Measurements from ENCODE around the gene GTF2E1.
"Not testable (repeated sequence)": the region's sequence is repeated elsewhere in the genome, so short reads cannot be mapped to it uniquely, and the experiment has no call there.

Gene GTF2E1

DNA sequence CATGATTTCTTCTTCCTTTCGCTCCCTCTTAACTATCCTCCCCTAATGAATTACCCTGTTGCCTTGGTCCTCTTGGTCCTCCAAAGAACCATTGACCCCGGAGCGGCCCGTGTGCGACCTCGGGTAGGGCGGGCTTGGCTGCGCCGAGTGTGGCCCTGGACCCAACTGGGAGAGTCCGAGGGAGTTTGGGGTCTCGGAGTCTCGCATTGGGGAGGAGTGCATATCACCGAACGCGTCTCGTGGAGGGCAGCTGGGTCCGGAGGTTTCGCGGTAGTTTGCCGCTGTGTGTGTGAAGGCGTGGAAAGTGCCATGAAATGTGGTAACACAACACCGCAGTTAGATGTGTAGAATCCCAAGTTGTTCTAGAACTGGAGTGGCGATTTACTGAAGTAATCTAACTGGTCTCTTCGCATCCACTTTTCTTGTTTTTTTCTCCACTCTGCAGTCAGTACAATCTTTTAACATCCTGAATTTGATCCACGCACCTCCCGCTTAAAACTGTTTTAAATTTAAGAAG, 363 bp downstream of the GTF2E1 start:
- Mint-ChIP-seq H3K9me3 (no peaks in the 10 kb centered on the region), H3K4me1 (peaks cover 39% of the 10 kb centered on the region), H3K27ac (peak overlapping the region; percentile 91), H3K27me3 (no peaks in the 10 kb centered on the region), H3K36me3 (peaks cover 3% of the 10 kb centered on the region), H3K4me3 (peak overlapping the region; percentile 93)

- Mint-ChIP-seq H3K9me3 (no peaks in the 10 kb centered on the region), H3K4me3 (peak overlapping the region; percentile 93), H3K4me1 (peaks cover 39% of the 10 kb centered on the region), H3K36me3 (peaks cover 3% of the 10 kb centered on the region), H3K27me3 (no peaks in the 10 kb centered on the region), H3K27ac (peak overlapping the region; percentile 91)
Measured at GRCh38 chr3:120743556-120744195, 1.1 kb downstream of the GTF2E1 start.

DNA sequence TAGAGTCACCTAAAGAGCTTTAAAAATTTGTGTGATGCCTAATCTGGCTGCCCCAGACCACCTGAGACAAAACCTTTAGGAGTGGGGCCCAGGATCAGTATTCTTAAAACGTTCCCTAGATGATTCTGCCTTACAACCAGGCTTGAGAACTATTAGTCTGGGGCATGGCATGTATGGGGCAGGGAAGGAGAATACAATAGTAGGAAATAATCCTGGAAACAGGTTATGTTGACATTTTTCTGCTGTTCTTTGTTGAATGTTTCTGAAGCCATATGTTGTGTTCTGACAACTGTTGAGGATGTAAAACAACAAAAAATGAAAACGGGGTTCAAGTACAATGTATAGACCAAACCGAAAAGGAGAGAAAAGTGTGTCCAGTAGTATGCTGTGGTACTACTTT, 2.9 kb downstream of the GTF2E1 start:
- peaks cover 45% of the 10 kb centered on the region for H3K4me1 Mint-ChIP-seq
- H3K27ac Mint-ChIP-seq, result no peak overlapping the region
- H3K27me3 Mint-ChIP-seq, result no peaks in the 10 kb centered on the region
- H3K36me3 Mint-ChIP-seq, result peaks cover 6% of the 10 kb centered on the region
- H3K4me3 Mint-ChIP-seq, result no peak overlapping the region
- H3K9me3 Mint-ChIP-seq, result no peaks in the 10 kb centered on the region

DNA sequence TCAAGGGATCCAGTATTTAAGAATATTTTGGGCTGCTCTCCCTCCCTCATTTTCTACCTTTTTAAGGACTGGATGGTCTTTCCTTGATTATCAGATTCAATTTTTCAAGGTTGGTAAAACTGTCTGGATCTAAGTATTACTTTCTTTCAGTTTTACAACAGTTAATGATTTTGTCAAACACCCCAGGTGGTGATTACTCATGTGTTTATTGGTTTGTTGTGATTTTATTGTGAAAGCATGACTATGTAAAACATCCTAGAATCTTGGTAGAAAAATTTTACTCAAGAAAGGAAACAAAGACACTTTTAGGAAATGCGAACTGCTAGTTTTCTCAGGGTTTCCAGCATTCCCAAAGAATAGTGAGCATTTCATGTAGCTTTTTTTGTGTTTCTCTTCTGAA, 7.3 kb downstream of the GTF2E1 start:
- no peaks in the 10 kb centered on the region for H3K27me3 Mint-ChIP-seq
- H3K4me1 Mint-ChIP-seq, result peaks cover 48% of the 10 kb centered on the region
- no peak overlapping the region for H3K27ac Mint-ChIP-seq
- no peaks in the 10 kb centered on the region for H3K9me3 Mint-ChIP-seq
- H3K4me3 Mint-ChIP-seq, result no peak overlapping the region
- peaks cover 30% of the 10 kb centered on the region for H3K36me3 Mint-ChIP-seq

GRCh38 chr3:120752230-120752629, 9.7 kb downstream of the GTF2E1 start:
- Mint-ChIP-seq H3K36me3 (peaks cover 41% of the 10 kb centered on the region), H3K4me1 (peaks cover 49% of the 10 kb centered on the region), H3K27ac (no peak overlapping the region), H3K27me3 (no peaks in the 10 kb centered on the region), H3K4me3 (no peak overlapping the region), H3K9me3 (no peaks in the 10 kb centered on the region)

- Mint-ChIP-seq H3K4me3 (no peak overlapping the region), H3K4me1 (peaks cover 50% of the 10 kb centered on the region), H3K36me3 (peaks cover 42% of the 10 kb centered on the region), H3K27ac (no peak overlapping the region), H3K9me3 (no peaks in the 10 kb centered on the region), H3K27me3 (no peaks in the 10 kb centered on the region)
Measured at GRCh38 chr3:120752865-120753264, 10.3 kb downstream of the GTF2E1 start.

GRCh38 chr3:120753810-120754209, 11.3 kb downstream of the GTF2E1 start:
- Mint-ChIP-seq H3K27ac (no peak overlapping the region), H3K4me1 (peaks cover 52% of the 10 kb centered on the region), H3K4me3 (no peak overlapping the region), H3K36me3 (peaks cover 44% of the 10 kb centered on the region), H3K9me3 (no peaks in the 10 kb centered on the region), H3K27me3 (no peaks in the 10 kb centered on the region)

DNA sequence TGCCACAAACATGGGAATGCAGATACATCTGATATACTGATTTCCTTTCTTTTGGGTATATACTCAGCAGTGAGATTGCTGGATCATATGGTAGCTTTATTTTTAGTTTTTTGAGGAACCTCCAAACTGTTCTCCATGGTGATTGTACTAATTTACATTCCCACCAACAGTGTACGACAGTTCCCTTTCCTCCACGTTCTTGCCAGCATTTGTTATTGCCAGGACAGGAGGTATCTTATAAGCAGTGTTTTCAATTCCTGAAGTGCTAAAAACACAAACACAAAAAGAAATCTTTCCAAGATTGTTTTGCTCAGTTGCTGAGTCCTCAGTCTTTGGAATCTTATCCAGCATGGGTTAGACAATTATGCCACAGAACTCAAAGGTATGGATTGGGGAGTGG, 13.5 kb downstream of the GTF2E1 start:
- Mint-ChIP-seq H3K27ac (no peak overlapping the region), H3K4me3 (no peak overlapping the region), H3K36me3 (peaks cover 45% of the 10 kb centered on the region), H3K4me1 (peaks cover 65% of the 10 kb centered on the region), H3K9me3 (no peaks in the 10 kb centered on the region), H3K27me3 (no peaks in the 10 kb centered on the region)

DNA sequence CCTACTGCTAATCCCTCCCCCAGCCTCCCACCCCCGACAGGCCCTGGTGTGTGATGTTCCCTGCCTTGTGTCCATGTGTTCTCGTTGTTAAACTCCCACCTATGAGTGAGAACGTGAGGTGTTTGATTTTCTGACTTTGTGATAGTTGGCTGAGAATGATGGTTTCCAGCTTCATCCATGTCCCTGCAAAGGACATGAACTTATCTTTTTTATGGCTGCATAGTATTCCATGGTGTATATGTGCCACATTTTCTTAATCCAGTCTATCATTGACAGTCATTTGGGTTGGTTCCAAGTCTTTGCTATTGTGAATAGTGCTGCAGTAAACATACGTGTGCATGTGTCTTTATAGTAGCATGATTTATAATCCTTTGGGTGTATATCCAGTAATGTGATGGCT, 16.0 kb downstream of the GTF2E1 start:
- Mint-ChIP-seq H3K36me3 (peaks cover 39% of the 10 kb centered on the region), H3K4me1 (peaks cover 67% of the 10 kb centered on the region)
- not testable (repeated sequence) for H3K9me3 Mint-ChIP-seq, H3K27ac Mint-ChIP-seq, H3K27me3 Mint-ChIP-seq, H3K4me3 Mint-ChIP-seq

DNA sequence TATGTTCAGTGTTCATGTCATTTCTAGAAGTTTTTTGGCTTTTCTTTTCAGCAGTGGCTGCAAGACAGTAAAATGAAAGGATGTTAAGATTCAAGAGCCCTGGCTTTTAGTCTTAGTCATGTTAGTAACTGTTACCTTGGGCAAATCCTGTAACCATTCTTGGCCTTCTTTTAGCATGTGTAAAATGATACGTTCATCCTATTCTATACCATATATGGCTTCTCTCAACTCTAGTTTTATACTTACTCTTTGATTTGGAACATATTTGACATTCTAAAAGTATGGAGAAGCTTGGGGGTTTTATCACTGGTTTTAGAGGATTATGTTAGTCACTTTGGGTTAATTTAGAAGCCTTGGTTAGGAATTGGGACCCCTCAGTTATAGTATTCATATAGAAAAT, 20.1 kb downstream of the GTF2E1 start:
- Mint-ChIP-seq H3K27ac (no peak overlapping the region), H3K27me3 (no peaks in the 10 kb centered on the region), H3K4me3 (no peak overlapping the region)

DNA sequence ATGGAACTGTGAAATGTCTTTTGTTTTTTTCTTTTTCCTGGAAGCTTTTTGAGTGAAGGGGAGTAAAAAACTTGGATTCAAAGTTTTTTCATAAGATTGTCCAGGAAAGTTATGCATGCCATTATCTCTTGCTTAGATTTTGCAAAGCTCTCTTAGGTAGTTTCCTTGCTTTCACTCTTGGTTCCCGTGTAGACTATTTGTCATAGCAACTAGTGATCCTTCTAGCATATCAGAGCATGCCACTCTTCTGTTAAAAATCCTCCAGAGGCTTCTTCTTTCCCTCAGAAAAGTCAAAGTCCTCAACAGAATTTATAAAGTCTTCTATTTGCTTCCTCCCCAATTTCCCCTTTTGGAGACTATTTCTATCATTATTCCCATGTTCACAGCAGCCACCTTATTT, 21.1 kb downstream of the GTF2E1 start:
- H3K9me3 Mint-ChIP-seq, result no peaks in the 10 kb centered on the region

More for the DNA sequence above, 20.1 kb downstream of the GTF2E1 start:
- Mint-ChIP-seq H3K36me3 (peaks cover 17% of the 10 kb centered on the region), H3K9me3 (no peaks in the 10 kb centered on the region), H3K4me1 (peaks cover 83% of the 10 kb centered on the region)

DNA sequence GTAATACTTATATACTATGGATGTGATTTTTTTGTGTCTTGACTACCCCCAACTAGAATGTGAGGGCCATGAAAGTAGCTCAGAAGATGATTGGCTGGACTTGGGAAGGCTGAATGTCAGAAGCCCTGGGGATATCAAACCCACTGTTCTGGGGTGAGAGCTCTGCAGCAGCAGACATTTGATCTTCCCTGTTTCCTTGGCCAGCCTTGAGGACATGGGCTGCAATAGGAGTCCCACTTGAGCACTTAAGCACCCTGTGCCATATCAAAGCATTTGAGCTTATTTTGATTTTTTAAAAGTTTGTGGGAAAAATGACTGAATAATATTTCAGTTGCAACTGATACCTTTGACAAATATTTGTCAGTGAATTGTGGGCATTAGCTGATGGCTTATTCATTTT, 21.7 kb downstream of the GTF2E1 start:
- peaks cover 13% of the 10 kb centered on the region for H3K36me3 Mint-ChIP-seq
- H3K27me3 Mint-ChIP-seq, result no peaks in the 10 kb centered on the region
- no peaks in the 10 kb centered on the region for H3K9me3 Mint-ChIP-seq
- no peak overlapping the region for H3K4me3 Mint-ChIP-seq
- H3K4me1 Mint-ChIP-seq, result peaks cover 89% of the 10 kb centered on the region
- no peak overlapping the region for H3K27ac Mint-ChIP-seq

More for the DNA sequence above, 21.1 kb downstream of the GTF2E1 start:
- Mint-ChIP-seq H3K27ac (no peak overlapping the region), H3K36me3 (peaks cover 15% of the 10 kb centered on the region), H3K4me3 (no peak overlapping the region), H3K27me3 (no peaks in the 10 kb centered on the region), H3K4me1 (peaks cover 90% of the 10 kb centered on the region)

DNA sequence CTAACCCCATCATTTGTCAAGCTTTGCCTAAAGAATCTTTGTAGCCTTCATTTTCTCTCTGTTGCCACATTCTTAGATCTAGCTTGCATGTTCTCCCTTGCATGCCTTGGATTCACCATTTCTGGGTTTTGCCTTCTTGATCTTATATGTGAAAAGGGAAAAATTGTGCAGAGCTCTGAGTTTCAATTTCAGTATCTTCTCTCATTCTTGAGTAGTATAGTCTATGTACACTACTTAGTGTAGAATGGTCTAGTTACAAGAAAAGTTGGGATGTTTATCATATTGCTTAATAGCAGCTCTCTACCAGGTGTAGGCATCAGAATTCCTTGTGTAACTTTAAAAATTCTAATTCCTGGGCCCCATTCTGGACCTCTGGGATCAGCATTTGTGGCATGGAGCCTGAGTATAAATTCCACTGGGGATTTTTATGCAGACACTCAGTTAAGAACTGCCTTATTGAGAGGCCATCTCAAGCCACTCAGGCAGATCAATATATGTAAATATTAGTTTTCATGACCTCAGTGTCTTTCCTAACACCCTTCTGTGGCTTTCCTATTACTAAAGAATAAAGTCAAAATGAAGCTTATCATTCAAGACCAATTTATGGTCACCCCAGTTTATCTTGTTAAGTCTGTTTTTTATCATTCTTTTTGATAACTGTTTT, 23.4 kb downstream of the GTF2E1 start:
- Mint-ChIP-seq H3K9me3 (no peaks in the 10 kb centered on the region), H3K4me3 (no peak overlapping the region), H3K4me1 (peaks cover 85% of the 10 kb centered on the region), H3K27me3 (no peaks in the 10 kb centered on the region), H3K27ac (no peak overlapping the region), H3K36me3 (peaks cover 11% of the 10 kb centered on the region)

DNA sequence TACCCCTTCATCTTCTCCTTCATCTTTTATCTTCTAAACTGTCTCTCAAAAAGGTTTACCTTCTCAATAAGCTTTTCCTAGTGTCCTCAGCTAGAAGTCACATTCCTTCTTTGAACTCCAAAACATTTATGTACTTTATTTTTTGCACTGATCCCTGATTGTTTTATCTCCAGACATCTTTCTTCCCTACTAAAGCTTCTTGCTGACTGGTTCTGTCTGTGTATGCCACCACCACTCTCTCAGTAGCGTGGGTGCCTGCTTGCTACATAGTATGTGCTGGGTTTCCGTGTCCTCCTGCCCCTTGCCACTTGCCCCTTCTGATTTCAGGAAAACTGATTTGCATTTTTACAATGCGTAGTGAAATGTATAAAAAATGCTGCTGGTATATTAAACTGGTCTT, 24.0 kb downstream of the GTF2E1 start:
- no peak overlapping the region for H3K27ac Mint-ChIP-seq
- no peaks in the 10 kb centered on the region for H3K27me3 Mint-ChIP-seq
- H3K4me1 Mint-ChIP-seq, result peaks cover 82% of the 10 kb centered on the region
- H3K4me3 Mint-ChIP-seq, result no peak overlapping the region
- peaks cover 8% of the 10 kb centered on the region for H3K36me3 Mint-ChIP-seq
- H3K9me3 Mint-ChIP-seq, result no peaks in the 10 kb centered on the region

GRCh38 chr3:120767106-120767505, 24.6 kb downstream of the GTF2E1 start:
- Mint-ChIP-seq H3K9me3 (no peaks in the 10 kb centered on the region), H3K27me3 (no peaks in the 10 kb centered on the region), H3K36me3 (peaks cover 6% of the 10 kb centered on the region), H3K27ac (no peak overlapping the region), H3K4me1 (peaks cover 80% of the 10 kb centered on the region), H3K4me3 (no peak overlapping the region)

- H3K4me3 Mint-ChIP-seq, result no peak overlapping the region
- peaks cover 64% of the 10 kb centered on the region for H3K4me1 Mint-ChIP-seq
- H3K27ac Mint-ChIP-seq, result no peak overlapping the region
- no peaks in the 10 kb centered on the region for H3K27me3 Mint-ChIP-seq
- no peaks in the 10 kb centered on the region for H3K9me3 Mint-ChIP-seq
- H3K36me3 Mint-ChIP-seq, result peaks cover 7% of the 10 kb centered on the region
Measured at GRCh38 chr3:120769436-120769835, 26.9 kb downstream of the GTF2E1 start.
